Cardiac fibroblast (primary cell): Measurements from ENCODE around the gene MBD3.

Source experiments
- DNase-seq, 2 donors: peaks; one replicate each; pipeline versions ENCODE4 v3.0.0 to v3.0.0-alpha.2; 2010; ENCODE audit warnings: low read depth in 2 of 2
- H3K4me3 ChIP-seq, 2 donors: replicated peaks in 1 of 2; 1 replicate in 1 of 2; 2 replicates in 1 of 2; pipeline ENCODE4 v1.5.1; 2011; ENCODE audit warnings: low read depth in 2 of 2, low read length in 2 of 2, mild to moderate bottlenecking in 2 of 2, moderate library complexity in 1 of 2
- CTCF ChIP-seq: IDR thresholded peaks from one replicate; pipeline ENCODE4 v1.5.1; 2011; ENCODE audit warnings: low read depth, mild to moderate bottlenecking, low read length, inconsistent platforms

MBD3 gene

GRCh38 chr19:1626417-1627010, 33.8 kb upstream of the MBD3 start:
- no peak overlapping the region for H3K4me3 ChIP-seq
- TF ChIP-seq CTCF = no peak
- DNase-seq = no peak

- TF ChIP-seq CTCF = peak; percentile 71
- DNase-seq = peak; percentile 47 to 49
These were observed 31.8 kb upstream of the MBD3 start for GRCh38 chr19:1624458-1624857.

GRCh38 chr19:1622541-1622940, 29.9 kb upstream of the MBD3 start:
- no peak for DNase-seq
- H3K4me3 ChIP-seq = no peak overlapping the region
- TF ChIP-seq CTCF = no peak

More at GRCh38 chr19:1624458-1624857, 31.8 kb upstream of the MBD3 start:
- H3K4me3 ChIP-seq = no peak overlapping the region

GRCh38 chr19:1622007-1622406, 29.3 kb upstream of the MBD3 start:
- no peak for TF ChIP-seq CTCF
- no peak overlapping the region for H3K4me3 ChIP-seq
- no peak for DNase-seq

- no peak for TF ChIP-seq CTCF
- no peak for DNase-seq
- H3K4me3 ChIP-seq = no peak overlapping the region
These were observed 28.9 kb upstream of the MBD3 start for GRCh38 chr19:1621574-1621973.

- H3K4me3 ChIP-seq = no peak overlapping the region
- no peak for DNase-seq
- TF ChIP-seq CTCF = no peak
These were observed 28.4 kb upstream of the MBD3 start for GRCh38 chr19:1621021-1621420.

- no peak for TF ChIP-seq CTCF
- no peak overlapping the region for H3K4me3 ChIP-seq
- no peak for DNase-seq
These were observed 27.8 kb upstream of the MBD3 start for GRCh38 chr19:1620502-1620901.
